OCI-LY1 (cell line): ENCODE results near the gene DEPDC5.

ENCODE experiments used
- H2AFZ ChIP-seq: fragments of 200-600 bp; sonication (generic), shearing (Covaris generic); 2 replicates; pipeline ENCODE4 v1.6.0; 2014; ENCODE audit warnings: antibody characterized with exemption, mild to moderate bottlenecking, low read length
- H3F3A ChIP-seq: fragments of 200-600 bp; sonication (generic), shearing (Covaris generic); 2 replicates; pipeline ENCODE4 v1.6.0; 2014; ENCODE audit warnings: mild to moderate bottlenecking, antibody characterized with exemption, low read length, moderate library complexity; ENCODE audit not compliant: insufficient read depth
- H3K27ac ChIP-seq: fragments of 200-600 bp; sonication (generic); 2 replicates; pipeline ENCODE4 v1.5.1; 2014; ENCODE audit warnings: low read length, mixed run types, mild to moderate bottlenecking, low read depth; ENCODE audit not compliant: poor library complexity, severe bottlenecking
- H3K27me3 ChIP-seq: fragments of 200-600 bp; sonication (generic); 2 replicates; pipeline ENCODE4 v1.6.0; 2014; ENCODE audit warnings: antibody characterized with exemption, mild to moderate bottlenecking, low read length, moderate library complexity; ENCODE audit not compliant: insufficient read depth
- H3K36me3 ChIP-seq: fragments of 200-600 bp; sonication (generic); 2 replicates; pipeline ENCODE4 v1.6.1; 2014; ENCODE audit warnings: mild to moderate bottlenecking, antibody characterized with exemption, low read length, moderate library complexity, mixed read lengths; ENCODE audit not compliant: insufficient read depth
- H3K4me1 ChIP-seq: fragments of 200-600 bp; sonication (generic); 2 replicates; pipeline ENCODE4 v1.5.1; 2014; ENCODE audit warnings: mild to moderate bottlenecking, low read length, moderate library complexity; ENCODE audit not compliant: insufficient read depth, severe bottlenecking
- H3K4me2 ChIP-seq: fragments of 200-600 bp; sonication (generic), shearing (Covaris generic); 2 replicates; pipeline ENCODE4 v1.6.1; 2014; ENCODE audit warnings: low read length
- H3K4me3 ChIP-seq: fragments of 200-600 bp; sonication (generic); 2 replicates; pipeline ENCODE4 v1.5.1; 2014; ENCODE audit warnings: low read length, low read depth, mild to moderate bottlenecking, mixed read lengths; ENCODE audit not compliant: poor library complexity, severe bottlenecking
- H3K79me2 ChIP-seq: fragments of 200-600 bp; shearing (Covaris generic); 2 replicates; pipeline ENCODE4 v1.6.1; 2016; ENCODE audit warnings: mixed run types, low read length, mixed read lengths; ENCODE audit not compliant: insufficient read depth
- H3K9ac ChIP-seq: fragments of 200-600 bp; sonication (generic), shearing (Covaris generic); 2 replicates; pipeline ENCODE4 v1.6.1; 2014; ENCODE audit warnings: mild to moderate bottlenecking, low read length, mixed read lengths
- H3K9me2 ChIP-seq: fragments of 200-600 bp; sonication (generic), shearing (Covaris generic); 2 replicates; pipeline ENCODE4 v1.6.1; 2014; ENCODE audit warnings: low read depth, mild to moderate bottlenecking, low read length, mixed read lengths
- H3K9me3 ChIP-seq: fragments of 200-600 bp; shearing (Covaris generic); 2 replicates; pipeline ENCODE4 v1.6.1; 2014; ENCODE audit warnings: low read length, mixed read lengths
- H4K20me1 ChIP-seq: fragments of 200-600 bp; sonication (generic), shearing (Covaris generic); 2 replicates; pipeline ENCODE4 v1.6.0; 2016; ENCODE audit warnings: mild to moderate bottlenecking, low read length; ENCODE audit not compliant: insufficient read depth
- EZH2 ChIP-seq: fragments of 200-600 bp; sonication (generic), shearing (Covaris generic); IDR thresholded peaks from 2 replicates; pipeline ENCODE4 v1.8.0; 2017; ENCODE audit warnings: borderline replicate concordance, mixed run types, mild to moderate bottlenecking, antibody characterized with exemption, low read length, moderate library complexity, mixed read lengths
- TF ChIP-seq, protein P1 (sequence below): fragments of 200-600 bp; sonication (generic), shearing (Covaris generic); IDR thresholded peaks from 2 replicates; pipeline ENCODE4 v1.5.1; 2017; ENCODE audit warnings: mild to moderate bottlenecking, antibody characterized with exemption, low read length, moderate library complexity, mixed read lengths

Gene DEPDC5

DNA sequence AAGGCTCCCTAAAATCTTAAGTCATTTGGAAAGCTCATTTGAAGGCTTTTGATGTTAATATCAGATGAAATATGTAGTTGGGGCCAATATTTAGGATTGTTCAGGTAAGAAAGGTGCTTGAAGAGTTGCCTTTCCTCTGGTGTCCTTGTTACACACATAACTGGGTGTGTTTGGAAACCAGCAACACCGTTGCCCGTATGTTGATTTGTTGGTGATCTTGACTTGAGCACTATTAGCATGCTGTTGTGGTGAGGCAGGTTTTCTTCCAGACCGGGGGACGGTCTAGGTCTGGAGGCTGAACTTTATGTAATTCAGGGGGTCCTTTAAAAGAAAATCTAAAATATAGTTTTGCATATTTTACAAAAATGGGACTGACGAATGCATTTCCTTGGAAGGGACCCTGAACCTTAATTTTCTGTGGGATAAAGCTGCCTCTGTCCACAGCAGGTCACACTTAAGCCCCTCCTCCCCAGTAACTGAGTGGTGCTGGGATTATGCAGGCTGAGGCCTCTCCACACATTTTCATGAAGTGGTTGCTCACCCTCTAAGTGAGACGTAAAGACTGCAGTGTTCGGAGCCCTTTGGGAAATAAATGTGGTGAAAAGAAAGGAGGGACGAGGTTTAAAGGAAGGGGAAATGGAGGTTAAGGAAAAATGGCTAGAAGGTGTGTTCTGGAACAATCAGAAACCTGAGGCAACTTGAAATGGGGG is 192.3 kb downstream of the DEPDC5 start:
- Histone ChIP-seq H3K9me3 (no peaks in the 10 kb centered on the region), H3K27ac (peak overlapping the region; percentile 74), H3K79me2 (peaks cover 49% of the 10 kb centered on the region), H3K9ac (peak overlapping the region; percentile 81), H3K36me3 (peaks cover 36% of the 10 kb centered on the region), H3K27me3 (no peaks in the 10 kb centered on the region), H3K4me1 (peaks cover 28% of the 10 kb centered on the region), H3K4me2 (peak overlapping the region; percentile 78), H4K20me1 (no peaks in the 10 kb centered on the region), H3F3A (0 out of 2 replicates have a peak, but pooled peaks cover 6% of the 10 kb centered on the region), H3K4me3 (peak overlapping the region; percentile 76), H2AFZ (no peak overlapping the region), H3K9me2 (no peaks in the 10 kb centered on the region)
- TF ChIP-seq, protein P1, sequence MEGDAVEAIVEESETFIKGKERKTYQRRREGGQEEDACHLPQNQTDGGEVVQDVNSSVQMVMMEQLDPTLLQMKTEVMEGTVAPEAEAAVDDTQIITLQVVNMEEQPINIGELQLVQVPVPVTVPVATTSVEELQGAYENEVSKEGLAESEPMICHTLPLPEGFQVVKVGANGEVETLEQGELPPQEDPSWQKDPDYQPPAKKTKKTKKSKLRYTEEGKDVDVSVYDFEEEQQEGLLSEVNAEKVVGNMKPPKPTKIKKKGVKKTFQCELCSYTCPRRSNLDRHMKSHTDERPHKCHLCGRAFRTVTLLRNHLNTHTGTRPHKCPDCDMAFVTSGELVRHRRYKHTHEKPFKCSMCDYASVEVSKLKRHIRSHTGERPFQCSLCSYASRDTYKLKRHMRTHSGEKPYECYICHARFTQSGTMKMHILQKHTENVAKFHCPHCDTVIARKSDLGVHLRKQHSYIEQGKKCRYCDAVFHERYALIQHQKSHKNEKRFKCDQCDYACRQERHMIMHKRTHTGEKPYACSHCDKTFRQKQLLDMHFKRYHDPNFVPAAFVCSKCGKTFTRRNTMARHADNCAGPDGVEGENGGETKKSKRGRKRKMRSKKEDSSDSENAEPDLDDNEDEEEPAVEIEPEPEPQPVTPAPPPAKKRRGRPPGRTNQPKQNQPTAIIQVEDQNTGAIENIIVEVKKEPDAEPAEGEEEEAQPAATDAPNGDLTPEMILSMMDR = no peak
- TF ChIP-seq EZH2 = no peak

DNA sequence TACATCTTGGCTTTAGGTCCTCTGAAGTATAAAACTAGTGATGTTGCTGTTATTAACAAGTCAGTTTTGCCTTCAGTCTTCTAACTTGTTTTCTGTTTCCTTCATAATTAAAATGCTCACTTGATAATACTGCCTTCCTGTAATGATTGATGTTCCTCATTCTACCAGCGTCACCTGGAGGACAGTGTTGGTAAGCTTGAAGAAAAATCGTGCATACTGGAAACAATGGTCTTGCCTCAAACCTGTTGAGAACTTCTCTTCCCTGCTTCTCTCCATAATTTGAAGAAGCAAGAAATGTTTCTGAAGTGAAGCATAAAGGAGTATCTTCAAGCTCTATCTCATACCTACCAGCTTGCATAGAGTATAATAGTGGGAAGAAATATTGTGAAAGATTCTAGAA is 193.5 kb downstream of the DEPDC5 start:
- TF ChIP-seq, protein P1 = peak; percentile 88
- TF ChIP-seq EZH2 = no peak
- Histone ChIP-seq H4K20me1 (no peaks in the 10 kb centered on the region), H3K27me3 (no peaks in the 10 kb centered on the region), H3F3A (0 out of 2 replicates have a peak, but pooled peaks cover 6% of the 10 kb centered on the region), H3K4me1 (peaks cover 31% of the 10 kb centered on the region), H2AFZ (no peak overlapping the region), H3K4me3 (no peak overlapping the region), H3K36me3 (peaks cover 48% of the 10 kb centered on the region), H3K9me3 (no peaks in the 10 kb centered on the region), H3K9me2 (no peaks in the 10 kb centered on the region), H3K9ac (no peak overlapping the region), H3K79me2 (peaks cover 60% of the 10 kb centered on the region), H3K4me2 (peak overlapping the region; percentile 78), H3K27ac (peak overlapping the region; percentile 74)

DNA sequence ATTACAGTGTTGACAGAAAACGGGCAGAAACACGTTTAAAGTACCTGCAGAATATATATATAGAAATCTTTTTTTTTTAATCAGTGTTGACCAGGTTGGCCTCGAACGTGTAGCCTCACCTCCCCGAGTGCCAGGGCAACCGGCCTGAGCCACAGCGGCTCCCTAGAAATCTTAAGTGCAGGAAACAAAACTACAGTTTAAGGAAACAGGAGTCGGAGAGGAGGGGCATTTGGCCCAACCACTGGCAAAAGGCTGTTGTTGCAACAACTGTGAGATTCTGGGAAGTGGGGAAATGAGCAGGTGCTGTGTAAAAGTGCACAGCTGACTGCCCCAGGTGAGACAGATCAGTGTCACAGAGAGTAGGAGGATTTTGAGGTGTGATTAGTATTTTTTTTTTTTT is 194.2 kb downstream of the DEPDC5 start:
- Histone ChIP-seq H4K20me1 (no peaks in the 10 kb centered on the region), H3K27ac (no peak overlapping the region), H3F3A (0 out of 2 replicates have a peak, but pooled peaks cover 6% of the 10 kb centered on the region), H3K9me3 (no peaks in the 10 kb centered on the region), H3K9ac (no peak overlapping the region), H2AFZ (no peak overlapping the region), H3K9me2 (no peaks in the 10 kb centered on the region), H3K4me3 (no peak overlapping the region), H3K79me2 (peaks cover 67% of the 10 kb centered on the region), H3K4me2 (no peak overlapping the region), H3K4me1 (peaks cover 31% of the 10 kb centered on the region), H3K27me3 (no peaks in the 10 kb centered on the region), H3K36me3 (peaks cover 53% of the 10 kb centered on the region)
- no peak for TF ChIP-seq EZH2
- TF ChIP-seq, protein P1 = no peak
